WTC11 (cell line): ENCODE results near the gene CPXM1. TPM values are rescaled to one million over a fixed set of nuclear protein-coding genes. Genes with fewer than 3 reads are reported as not detected.
"Not testable (repeated sequence)": the region's sequence is repeated elsewhere in the genome, so short reads cannot be mapped to it uniquely, and the experiment has no call there.

Source experiments
- ATAC-seq: fragments of 200-7000 bp; cut with Tn5 transposase; 2 replicates; pipeline ENCODE4 v1.10.0; 2021; ENCODE audit warnings: mild to moderate bottlenecking, moderate library complexity
- CTCF ChIA-PET: fragments of 300-600 bp; sonication (Branson Sonifier 250); formaldehyde crosslinking; loops from one replicate; lab custom pipeline; 2021; ENCODE audit warnings: antibody characterized with exemption; lab: Charles Lee
- POLR2A ChIA-PET: fragments of 350-600 bp; sonication (Branson Sonifier 250); formaldehyde crosslinking; loops from one replicate; lab custom pipeline; 2021; ENCODE audit warnings: antibody characterized with exemption; lab: Charles Lee
- DNase-seq: peaks from one replicate; pipeline ENCODE4 v3.0.0; 2021; ENCODE audit warnings: low spot score
- H3K27ac Mint-ChIP-seq: 2 replicates; pipeline ENCODE4 v1.8.0; 2021; ENCODE audit warnings: mixed read lengths
- H3K27me3 Mint-ChIP-seq: 2 replicates; pipeline ENCODE4 v1.8.0; 2021; ENCODE audit warnings: low read depth, mild to moderate bottlenecking, moderate library complexity, mixed read lengths
- H3K36me3 Mint-ChIP-seq: 2 replicates; pipeline ENCODE4 v1.8.0; 2021; ENCODE audit warnings: mixed read lengths
- H3K4me1 Mint-ChIP-seq: 2 replicates; pipeline ENCODE4 v1.8.0; 2022; ENCODE audit warnings: mixed read lengths
- H3K4me3 Mint-ChIP-seq: 2 replicates; pipeline ENCODE4 v1.8.0; 2021; ENCODE audit warnings: mild to moderate bottlenecking, moderate library complexity, mixed read lengths
- H3K9me3 Mint-ChIP-seq: 2 replicates; pipeline ENCODE4 v1.8.0; 2021; ENCODE audit warnings: mixed read lengths
- ATF3 ChIP-seq: sonication (generic); formaldehyde crosslinking; conservative IDR thresholded peaks from 2 replicates; pipeline ENCODE4 v1.8.1; 2022; ENCODE audit warnings: mild to moderate bottlenecking, missing genetic modification reagents
- CDX4 ChIP-seq: fragments of 250-450 bp; sonication (Bioruptor Pico); IDR thresholded peaks from 2 replicates; pipeline ENCODE4 v1.9.0; 2021; ENCODE audit warnings: moderate library complexity, mild to moderate bottlenecking, inconsistent platforms, borderline replicate concordance
- ETV6 ChIP-seq: sonication (generic); formaldehyde crosslinking; IDR thresholded peaks from 2 replicates; pipeline ENCODE4 v1.8.1; 2022; ENCODE audit warnings: mild to moderate bottlenecking, missing genetic modification reagents
- FOXP1 ChIP-seq: sonication (generic); formaldehyde crosslinking; IDR thresholded peaks from 2 replicates; pipeline ENCODE4 v1.8.0; 2022; ENCODE audit warnings: missing genetic modification reagents, mild to moderate bottlenecking, moderate library complexity, borderline replicate concordance
- JAZF1 ChIP-seq: fragments of 250-450 bp; sonication (Bioruptor Pico); IDR thresholded peaks from 2 replicates; pipeline ENCODE4 v1.9.0; 2021; ENCODE audit warnings: moderate library complexity, mild to moderate bottlenecking, inconsistent platforms
- JUN ChIP-seq: sonication (generic); formaldehyde crosslinking; IDR thresholded peaks from 2 replicates; pipeline ENCODE4 v1.8.0; 2023; ENCODE audit warnings: mild to moderate bottlenecking, missing genetic modification reagents
- NFE2L1 ChIP-seq: sonication (generic); formaldehyde crosslinking; IDR thresholded peaks from 2 replicates; pipeline ENCODE4 v1.8.1; 2023; ENCODE audit warnings: missing genetic modification reagents
- NR3C1 ChIP-seq: sonication (generic); formaldehyde crosslinking; conservative IDR thresholded peaks from 2 replicates; pipeline ENCODE4 v1.8.1; 2023; ENCODE audit warnings: low read depth, mild to moderate bottlenecking, missing genetic modification reagents
- PRDM15 ChIP-seq: sonication (generic); formaldehyde crosslinking; IDR thresholded peaks from 2 replicates; pipeline ENCODE4 v1.8.0; 2022; ENCODE audit warnings: missing genetic modification reagents
- RELA ChIP-seq: sonication (generic); formaldehyde crosslinking; IDR thresholded peaks from 2 replicates; pipeline ENCODE4 v1.8.1; 2022; ENCODE audit warnings: missing genetic modification reagents, mild to moderate bottlenecking, borderline replicate concordance
- RORB ChIP-seq: fragments of 250-450 bp; sonication (Bioruptor Pico); IDR thresholded peaks from 2 replicates; pipeline ENCODE4 v1.9.0; 2021; ENCODE audit warnings: mild to moderate bottlenecking
- TP53 ChIP-seq: sonication (generic); formaldehyde crosslinking; IDR thresholded peaks from 2 replicates; pipeline ENCODE4 v1.8.1; 2023; ENCODE audit warnings: mild to moderate bottlenecking, missing genetic modification reagents
- USF2 ChIP-seq: sonication (generic); formaldehyde crosslinking; IDR thresholded peaks from 2 replicates; pipeline ENCODE4 v1.8.1; 2023; ENCODE audit warnings: mild to moderate bottlenecking, missing genetic modification reagents, moderate library complexity
- ZMAT4 ChIP-seq: fragments of 250-450 bp; sonication (Bioruptor Pico); IDR thresholded peaks from 2 replicates; pipeline ENCODE4 v1.9.0; 2021; ENCODE audit warnings: mild to moderate bottlenecking
- ZNF281 ChIP-seq: sonication (generic); formaldehyde crosslinking; IDR thresholded peaks from 2 replicates; pipeline ENCODE4 v1.8.0; 2023; ENCODE audit warnings: mild to moderate bottlenecking, missing genetic modification reagents
- ZNF425 ChIP-seq: fragments of 250-450 bp; sonication (Bioruptor Pico); conservative IDR thresholded peaks from 2 replicates; pipeline ENCODE4 v1.9.0; 2021; ENCODE audit warnings: mild to moderate bottlenecking
- ZNF671 ChIP-seq: fragments of 250-450 bp; sonication (Bioruptor Pico); IDR thresholded peaks from 2 replicates; pipeline ENCODE4 v1.8.0; 2021; ENCODE audit warnings: mild to moderate bottlenecking
- total RNA-seq: library from RNA; stranded (reverse); gene quantifications from 3 replicates; pipeline ENCODE4 v1.2.3, GENCODE V29; 2021

Gene CPXM1
- total RNA-seq, 1 experiment from 2014 or later = 51.2 TPM

GRCh38 chr20:2833761-2834160, 33.3 kb upstream of the CPXM1 start:
- DNase-seq (no peak), ATAC-seq (no peak)
- Mint-ChIP-seq H3K27me3 (peaks cover 20% of the 10 kb centered on the region), H3K4me1 (no peaks in the 10 kb centered on the region), H3K27ac (no peak overlapping the region), H3K4me3 (no peak overlapping the region), H3K9me3 (no peaks in the 10 kb centered on the region), H3K36me3 (peaks cover 5% of the 10 kb centered on the region; the same call in 1 of the 2 replicates)
- ChIA-PET POLR2A (interaction anchor here (1.0 kb wide), 1 partner anchor 12 kb away, joined by 3 read pairs; no protein-coding TSS in a partner anchor), CTCF (interaction anchor here (0.6 kb wide), 1 partner anchor 17 kb away, joined by 3 read pairs; no protein-coding TSS in a partner anchor)
- no peak for TF ChIP-seq ATF3 (CRISPR knock-in tag)

- H3K4me1 Mint-ChIP-seq, DNase-seq, H3K4me3 Mint-ChIP-seq, H3K9me3 Mint-ChIP-seq, ATAC-seq, H3K36me3 Mint-ChIP-seq, H3K27ac Mint-ChIP-seq: not testable (repeated sequence)
- ChIA-PET POLR2A (interaction anchor here (0.7 kb wide), 2 partner anchors 21 to 51 kb away, joined by 3 to 4 read pairs; no protein-coding TSS in a partner anchor), CTCF (interaction anchor here (0.6 to 1.1 kb wide), 2 partner anchors 34 to 76 kb away, joined by 3 read pairs; no protein-coding TSS in a partner anchor)
- peaks cover 37% of the 10 kb centered on the region for H3K27me3 Mint-ChIP-seq
These were observed 30.8 kb upstream of the CPXM1 start for GRCh38 chr20:2831206-2831605.

GRCh38 chr20:2829376-2829775, 28.9 kb upstream of the CPXM1 start:
- Mint-ChIP-seq H3K4me3 (no peak overlapping the region), H3K4me1 (no peaks in the 10 kb centered on the region), H3K27me3 (peaks cover 43% of the 10 kb centered on the region), H3K27ac (no peak overlapping the region)
- ATAC-seq = no peak
- TF ChIP-seq CDX4 (CRISPR knock-in tag) = no peak
- TF ChIP-seq RELA (CRISPR knock-in tag) = no peak
- TF ChIP-seq TP53 (CRISPR knock-in tag) = no peak
- no peak for TF ChIP-seq NFE2L1 (CRISPR knock-in tag)
- TF ChIP-seq ZNF281 (CRISPR knock-in tag) = no peak
- no peak for TF ChIP-seq USF2 (CRISPR knock-in tag)
- TF ChIP-seq FOXP1 (CRISPR knock-in tag) = no peak
- TF ChIP-seq ZNF671 = no peak
- no peak for TF ChIP-seq ETV6 (CRISPR knock-in tag)
- no peak for TF ChIP-seq RORB (CRISPR knock-in tag)
- no peak for TF ChIP-seq JAZF1
- TF ChIP-seq JUN (CRISPR knock-in tag) = no peak
- TF ChIP-seq ZNF425 (CRISPR knock-in tag) = no peak
- TF ChIP-seq NR3C1 (CRISPR knock-in tag) = no peak
- no peak for TF ChIP-seq PRDM15
- TF ChIP-seq ZMAT4 (CRISPR knock-in tag) = no peak
- TF ChIP-seq, all 79 proteins: peak for 0
- POLR2A ChIA-PET = interaction anchor here (0.6 kb wide), 1 partner anchor 41 kb away, joined by 5 read pairs; no protein-coding TSS in a partner anchor
- CTCF ChIA-PET = no interaction called here
- Mint-ChIP-seq H3K9me3 (no peaks in the 10 kb centered on the region), H3K36me3 (no peaks in the 10 kb centered on the region)
- DNase-seq = no peak
